Gastroesophageal sphincter (tissue), 3 donors: ENCODE measurements around the gene L1CAM.

Experiments
- CTCF ChIP-seq, 4 experiments: fragments of 200-600 bp in 2 of 4; fragments of 450-650 bp in 2 of 4; sonication (generic) in 1 of 4; IDR thresholded peaks; one replicate each; pipeline ENCODE4 v1.5.1; 2017 to 2019; ENCODE audit warnings: antibody characterized with exemption in 4 of 4, mild to moderate bottlenecking in 2 of 4, moderate library complexity in 2 of 4
- EP300 ChIP-seq: sonication (generic); formaldehyde crosslinking; IDR thresholded peaks from one replicate; pipeline ENCODE4 v1.6.1; 2017; ENCODE audit warnings: antibody characterized with exemption, mild to moderate bottlenecking
- POLR2A ChIP-seq, 2 donors: fragments of 450-650 bp; IDR thresholded peaks; one replicate each; pipeline ENCODE4 v1.6.1; 2017; ENCODE audit warnings: antibody characterized with exemption in 2 of 2, mild to moderate bottlenecking in 2 of 2, moderate library complexity in 1 of 2

- no peak for TF ChIP-seq CTCF (IDR thresholded peaks at IDR 0.05)
- TF ChIP-seq POLR2A (IDR thresholded peaks at IDR 0.05) = no peak
- TF ChIP-seq EP300 = no peak
These were observed 34.0 kb downstream of the L1CAM start for GRCh38 chrX:153851981-153852380.
